ENCODE measurements around the gene TMEM219.

Gene TMEM219

DNA sequence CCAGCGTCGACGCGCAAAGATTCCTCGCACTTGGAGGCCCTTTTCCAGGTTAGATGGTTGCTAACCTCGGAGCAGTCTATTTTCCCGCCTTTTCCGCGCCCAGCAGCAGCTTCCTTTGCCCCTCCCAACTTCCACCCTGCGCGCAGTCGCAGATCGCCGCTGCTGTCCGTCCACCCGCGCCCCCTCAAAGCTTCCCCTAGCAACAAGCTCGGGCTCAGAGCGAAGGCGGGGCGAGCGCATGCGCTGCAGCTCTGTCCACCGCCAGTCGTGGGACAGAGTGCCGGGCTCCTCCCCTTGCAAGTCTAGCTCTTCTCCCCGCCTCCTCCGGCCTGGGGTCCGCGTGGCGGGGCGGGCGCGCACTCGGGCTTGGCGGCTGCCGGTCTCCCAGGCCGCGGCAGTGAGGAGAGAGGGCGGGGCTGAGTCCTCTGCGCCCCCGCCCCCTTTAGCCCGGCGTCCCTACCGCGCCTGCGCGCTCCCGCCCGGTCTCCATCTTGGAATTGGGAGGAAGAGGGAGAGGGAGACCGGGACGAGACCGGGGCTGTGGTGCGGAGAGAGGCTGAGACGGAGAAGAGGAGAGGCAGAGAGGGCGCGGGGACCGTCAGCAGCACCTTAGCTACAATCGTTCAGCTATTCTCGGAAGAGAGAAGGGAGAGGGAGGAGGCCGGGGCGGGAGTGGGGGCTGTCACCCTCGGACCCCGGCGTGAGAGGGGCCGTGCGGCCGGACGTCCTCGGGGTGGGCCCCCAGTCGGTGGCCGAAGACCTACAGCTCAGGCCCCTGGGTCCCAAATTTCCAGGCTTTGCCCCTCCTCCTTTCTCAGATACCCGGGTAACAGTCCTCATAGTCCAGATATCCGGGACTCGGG lies 11.7 kb downstream of the TMEM219 start, which contains the start of gene TAOK2:
TAOK2 (plus strand) TSS at position 485 of the 863 bp plus-strand sequence. CDS start 3,905 bp downstream, outside the sequence.
- Histone ChIP-seq H3K9ac (ENCODE audit: low read length in 2 of 2) (peak within 1 kb of the TSS; percentile 93 to 97), H3K27me3 (ENCODE audit: control insufficient read depth in 1 of 2, insufficient read depth in 2 of 2, low read length in 2 of 2) (no peaks in the 10 kb centered on the region), H3K36me3 (ENCODE audit: control insufficient read depth in 2 of 2, insufficient read depth in 2 of 2, low read length in 2 of 2) (peaks cover 17 to 22% of the 10 kb centered on the region in 2 donors), H3K27ac (ENCODE audit: low read length) (peak within 1 kb of the TSS; percentile 85), H3K4me3 (ENCODE audit: low read length in 2 of 2) (peak within 1 kb of the TSS; percentile 89 to 93), H3K9me3 (ENCODE audit: control insufficient read depth in 2 of 2, low read length in 2 of 2) (no peaks in the 10 kb centered on the region), H3K4me1 (ENCODE audit: control insufficient read depth, insufficient read depth, low read length) (peaks cover 36% of the 10 kb centered on the region)

DNA sequence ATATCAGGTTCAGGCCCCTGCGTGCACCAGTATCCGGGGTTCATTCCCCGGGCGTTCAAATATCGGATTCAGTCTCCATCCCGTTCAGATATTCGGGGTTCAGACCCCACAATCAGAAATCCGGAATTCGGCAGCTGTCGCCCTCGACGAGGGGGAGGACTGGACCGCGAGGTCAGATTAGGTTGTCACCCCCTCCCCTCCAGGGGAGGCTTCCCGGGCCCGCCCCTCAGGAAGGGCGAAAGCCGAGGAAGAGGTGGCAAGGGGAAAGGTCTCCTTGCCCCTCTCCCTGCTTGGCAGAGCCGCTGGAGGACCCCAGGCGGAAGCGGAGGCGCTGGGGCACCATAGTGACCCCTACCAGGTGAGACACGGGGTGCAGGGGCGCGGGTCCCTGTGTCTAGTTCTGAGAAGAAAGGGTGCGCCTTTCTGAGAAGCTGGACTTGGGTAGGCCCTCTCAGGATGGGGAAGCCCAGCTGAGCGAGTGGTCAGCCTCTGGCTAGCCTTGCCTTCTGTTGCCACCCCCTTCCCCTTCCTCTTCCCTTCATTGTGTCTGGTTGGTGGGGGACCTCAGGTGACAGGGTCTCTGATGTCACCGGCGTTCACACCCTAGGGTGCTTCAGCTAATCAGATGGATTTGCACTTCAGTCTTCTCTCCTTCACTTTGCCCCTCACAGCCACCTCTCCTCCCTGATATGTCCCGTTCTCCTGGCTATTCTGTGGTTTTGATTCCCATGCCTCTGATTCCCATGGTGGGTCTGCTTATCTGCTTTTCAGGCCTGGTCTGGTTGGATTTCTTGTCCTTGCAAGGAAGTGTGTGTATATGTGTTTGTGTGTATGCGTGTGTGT lies 12.6 kb downstream of the TMEM219 start:
- Histone ChIP-seq H3K27me3 (ENCODE audit: control insufficient read depth in 1 of 2, insufficient read depth in 2 of 2, low read length in 2 of 2) (no peaks in the 10 kb centered on the region), H3K27ac (ENCODE audit: low read length) (peak overlapping the region; percentile 85), H3K9me3 (ENCODE audit: control insufficient read depth in 2 of 2, low read length in 2 of 2) (no peaks in the 10 kb centered on the region), H3K4me1 (ENCODE audit: control insufficient read depth, insufficient read depth, low read length) (peaks cover 36% of the 10 kb centered on the region), H3K36me3 (ENCODE audit: control insufficient read depth in 2 of 2, insufficient read depth in 2 of 2, low read length in 2 of 2) (peaks cover 24 to 26% of the 10 kb centered on the region in 2 donors), H3K4me3 (ENCODE audit: low read length in 2 of 2) (peak overlapping the region; percentile 89 to 93), H3K9ac (ENCODE audit: low read length in 2 of 2) (peak overlapping the region; percentile 93 to 97)

DNA sequence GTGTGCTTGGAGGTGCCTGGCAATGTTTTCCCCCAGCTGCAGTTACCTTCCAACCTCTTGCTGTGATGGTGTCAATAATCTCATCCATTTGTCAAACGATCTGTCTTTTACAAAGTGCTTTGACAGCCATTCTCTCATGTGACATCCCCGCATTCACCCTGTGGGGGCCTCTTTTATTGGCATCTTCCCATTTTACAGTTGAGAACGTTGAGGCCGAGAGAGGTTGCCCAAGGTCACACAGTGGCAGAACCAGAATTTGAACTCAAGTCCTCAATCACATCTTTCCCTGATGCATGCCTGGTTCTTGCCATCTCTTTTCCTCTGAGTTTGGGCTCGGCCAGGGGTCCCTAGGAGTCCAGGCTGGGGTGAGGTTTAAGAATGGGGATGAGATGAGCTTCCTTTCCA lies 13.3 kb downstream of the TMEM219 start:
- Histone ChIP-seq H3K9ac (ENCODE audit: low read length in 2 of 2) (peak overlapping the region; percentile 93 to 97), H3K36me3 (ENCODE audit: control insufficient read depth in 2 of 2, insufficient read depth in 2 of 2, low read length in 2 of 2) (peaks cover 27 to 29% of the 10 kb centered on the region in 2 donors), H3K9me3 (ENCODE audit: control insufficient read depth in 2 of 2, low read length in 2 of 2) (no peaks in the 10 kb centered on the region), H3K4me1 (ENCODE audit: control insufficient read depth, insufficient read depth, low read length) (peaks cover 36% of the 10 kb centered on the region), H3K4me3 (ENCODE audit: low read length in 2 of 2) (peak overlapping the region; percentile 89 to 93), H3K27me3 (ENCODE audit: control insufficient read depth in 1 of 2, insufficient read depth in 2 of 2, low read length in 2 of 2) (no peaks in the 10 kb centered on the region), H3K27ac (ENCODE audit: low read length) (peak overlapping the region; percentile 0)

DNA sequence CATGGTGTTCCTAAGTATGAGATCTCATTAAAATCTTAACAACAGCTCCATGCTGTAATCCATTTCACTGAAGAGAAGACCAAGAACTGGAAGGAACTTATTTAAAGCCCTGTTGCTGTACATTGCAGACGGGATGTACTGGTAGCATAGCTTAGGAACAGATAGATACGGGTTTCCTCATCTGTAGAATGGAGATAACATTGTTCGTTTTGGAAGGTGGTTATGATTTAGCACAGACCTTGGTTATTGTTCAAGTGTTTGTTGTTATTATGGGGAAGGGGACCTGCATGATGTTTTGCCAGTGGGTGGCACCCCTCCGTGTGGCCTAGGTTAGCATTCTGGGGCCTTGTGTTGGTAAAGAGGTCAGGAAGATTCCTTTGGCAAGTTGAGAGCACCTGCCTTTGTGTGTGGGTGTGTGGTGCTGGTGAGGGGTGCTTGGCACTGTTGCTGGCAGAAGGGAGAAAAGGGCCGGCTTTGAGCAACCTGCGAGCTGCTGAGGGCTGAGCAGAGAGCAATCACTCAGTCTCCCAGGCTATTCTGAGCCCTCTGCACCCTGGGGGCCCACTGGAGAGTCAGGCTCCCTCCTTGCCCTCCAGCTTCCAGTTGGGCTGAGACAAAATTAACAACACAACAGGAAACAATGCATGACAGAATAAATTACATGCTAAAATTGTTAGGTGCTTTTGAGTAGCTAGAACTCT lies 14.1 kb downstream of the TMEM219 start:
- H3K4me3 ChIP-seq (ENCODE audit: low read length in 2 of 2) = peak overlapping the region; percentile 89 to 93
- peak overlapping the region; percentile 0 to 22 for H3K9ac ChIP-seq (ENCODE audit: low read length in 2 of 2)
- H3K27me3 ChIP-seq (ENCODE audit: control insufficient read depth in 1 of 2, insufficient read depth in 2 of 2, low read length in 2 of 2) = no peaks in the 10 kb centered on the region
- H3K27ac ChIP-seq (ENCODE audit: low read length) = peak overlapping the region; percentile 24
- H3K4me1 ChIP-seq (ENCODE audit: control insufficient read depth, insufficient read depth, low read length) = peaks cover 36% of the 10 kb centered on the region
- peaks cover 34% of the 10 kb centered on the region in 2 donors for H3K36me3 ChIP-seq (ENCODE audit: control insufficient read depth in 2 of 2, insufficient read depth in 2 of 2, low read length in 2 of 2)
- H3K9me3 ChIP-seq (ENCODE audit: control insufficient read depth in 2 of 2, low read length in 2 of 2) = no peaks in the 10 kb centered on the region

DNA sequence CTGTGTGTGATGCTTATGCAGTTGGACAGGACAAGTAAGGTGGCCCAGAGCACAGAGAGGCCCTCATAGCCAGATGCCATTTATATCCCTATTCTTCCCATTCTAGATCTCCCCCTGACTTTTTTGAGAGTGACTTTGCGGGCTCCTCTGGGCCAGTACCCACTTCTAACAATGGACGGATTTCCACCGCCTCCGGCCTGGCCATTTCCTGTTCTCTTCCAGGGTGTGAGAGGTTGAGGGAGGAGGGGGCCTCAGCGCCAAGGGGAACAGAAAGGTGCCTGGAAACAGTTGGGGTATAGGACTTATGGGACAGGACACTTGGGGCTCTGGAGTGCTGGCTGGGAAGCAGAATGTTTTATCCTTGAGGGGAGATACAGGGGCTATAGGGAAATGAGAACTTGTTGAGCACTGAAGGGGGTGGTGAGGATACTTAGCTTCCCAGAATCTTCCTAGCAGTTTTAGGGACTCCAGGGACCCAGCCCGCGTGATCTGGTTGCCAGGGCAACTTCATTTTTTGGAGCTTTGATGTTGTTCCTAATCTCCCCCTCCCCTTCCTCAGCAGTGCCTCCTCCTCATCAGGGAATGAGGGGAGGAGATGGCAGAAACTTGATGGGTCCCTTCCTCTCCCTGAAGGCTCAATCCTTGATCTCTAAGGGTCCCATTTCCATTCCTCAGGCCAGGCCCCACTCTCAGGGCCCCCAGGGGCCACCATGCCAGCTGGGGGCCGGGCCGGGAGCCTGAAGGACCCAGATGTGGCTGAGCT lies 15.4 kb downstream of the TMEM219 start:
- peaks cover 41 to 42% of the 10 kb centered on the region in 2 donors for H3K36me3 ChIP-seq (ENCODE audit: control insufficient read depth in 2 of 2, insufficient read depth in 2 of 2, low read length in 2 of 2)
- H3K27ac ChIP-seq (ENCODE audit: low read length) = peak overlapping the region; percentile 24
- peak overlapping the region; percentile 1 to 93 for H3K4me3 ChIP-seq (ENCODE audit: low read length in 2 of 2)
- no peaks in the 10 kb centered on the region for H3K27me3 ChIP-seq (ENCODE audit: control insufficient read depth in 1 of 2, insufficient read depth in 2 of 2, low read length in 2 of 2)
- H3K9me3 ChIP-seq (ENCODE audit: control insufficient read depth in 2 of 2, low read length in 2 of 2) = no peaks in the 10 kb centered on the region
- H3K4me1 ChIP-seq (ENCODE audit: control insufficient read depth, insufficient read depth, low read length) = peaks cover 36% of the 10 kb centered on the region
- no peak overlapping the region for H3K9ac ChIP-seq (ENCODE audit: low read length in 2 of 2)

DNA sequence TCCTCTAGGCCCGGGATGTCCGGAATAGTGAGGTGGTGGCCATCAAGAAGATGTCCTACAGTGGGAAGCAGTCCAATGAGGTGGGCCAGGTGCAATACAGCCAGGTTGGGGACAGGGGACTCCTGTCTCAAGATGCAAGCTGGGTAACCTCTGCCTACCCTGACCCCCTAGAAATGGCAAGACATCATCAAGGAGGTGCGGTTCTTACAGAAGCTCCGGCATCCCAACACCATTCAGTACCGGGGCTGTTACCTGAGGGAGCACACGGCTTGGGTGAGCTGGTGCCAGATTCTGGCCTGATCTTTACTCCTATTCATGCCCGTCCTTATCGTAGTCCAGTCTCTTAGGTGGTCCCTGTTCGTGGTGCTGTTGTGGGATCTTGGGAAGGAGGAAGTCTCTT lies 16.2 kb downstream of the TMEM219 start:
- Histone ChIP-seq H3K4me1 (ENCODE audit: control insufficient read depth, insufficient read depth, low read length) (peaks cover 33% of the 10 kb centered on the region), H3K27ac (ENCODE audit: low read length) (peak overlapping the region; percentile 24)

DNA sequence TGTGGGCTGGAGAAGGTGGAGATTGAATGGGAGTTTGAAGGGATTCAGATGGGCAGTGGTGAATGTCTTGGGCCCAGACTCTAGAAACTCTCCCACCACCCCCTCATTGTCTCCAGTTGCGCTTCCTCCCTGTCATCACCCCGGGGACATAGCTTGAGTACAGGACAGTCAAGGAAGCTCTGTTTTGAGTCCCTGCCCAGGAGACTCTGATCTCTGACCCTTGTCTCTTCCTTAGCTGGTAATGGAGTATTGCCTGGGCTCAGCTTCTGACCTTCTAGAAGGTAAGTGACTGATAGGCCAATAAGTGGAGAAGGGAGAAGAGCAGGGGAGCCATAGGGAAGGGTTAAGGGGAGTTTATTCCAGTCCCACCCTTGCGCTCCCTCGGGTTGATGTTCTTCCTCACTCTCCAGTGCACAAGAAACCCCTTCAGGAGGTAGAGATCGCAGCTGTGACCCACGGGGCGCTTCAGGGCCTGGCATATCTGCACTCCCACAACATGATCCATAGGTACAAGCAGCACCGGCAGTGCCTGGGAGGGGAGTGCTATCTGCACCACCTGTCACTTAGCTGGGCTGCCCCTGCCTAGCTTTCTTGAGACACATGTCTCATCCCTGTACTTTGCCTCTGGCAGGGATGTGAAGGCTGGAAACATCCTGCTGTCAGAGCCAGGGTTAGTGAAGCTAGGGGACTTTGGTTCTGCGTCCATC lies 16.8 kb downstream of the TMEM219 start:
- no peak overlapping the region for H3K4me3 ChIP-seq (ENCODE audit: low read length in 2 of 2)
- no peak overlapping the region for H3K9ac ChIP-seq (ENCODE audit: low read length in 2 of 2)
- peaks cover 54 to 56% of the 10 kb centered on the region in 2 donors for H3K36me3 ChIP-seq (ENCODE audit: control insufficient read depth in 2 of 2, insufficient read depth in 2 of 2, low read length in 2 of 2)
- peaks cover 31% of the 10 kb centered on the region for H3K4me1 ChIP-seq (ENCODE audit: control insufficient read depth, insufficient read depth, low read length)
- H3K27me3 ChIP-seq (ENCODE audit: control insufficient read depth in 1 of 2, insufficient read depth in 2 of 2, low read length in 2 of 2) = no peaks in the 10 kb centered on the region
- H3K9me3 ChIP-seq (ENCODE audit: control insufficient read depth in 2 of 2, low read length in 2 of 2) = no peaks in the 10 kb centered on the region
- H3K27ac ChIP-seq (ENCODE audit: low read length) = peak overlapping the region; percentile 11

More for the DNA sequence above, 16.2 kb downstream of the TMEM219 start:
- Histone ChIP-seq H3K9ac (ENCODE audit: low read length in 2 of 2) (no peak overlapping the region), H3K9me3 (ENCODE audit: control insufficient read depth in 2 of 2, low read length in 2 of 2) (no peaks in the 10 kb centered on the region), H3K27me3 (ENCODE audit: control insufficient read depth in 1 of 2, insufficient read depth in 2 of 2, low read length in 2 of 2) (no peaks in the 10 kb centered on the region), H3K4me3 (ENCODE audit: low read length in 2 of 2) (no peak overlapping the region), H3K36me3 (ENCODE audit: control insufficient read depth in 2 of 2, insufficient read depth in 2 of 2, low read length in 2 of 2) (peaks cover 48 to 49% of the 10 kb centered on the region in 2 donors)

DNA sequence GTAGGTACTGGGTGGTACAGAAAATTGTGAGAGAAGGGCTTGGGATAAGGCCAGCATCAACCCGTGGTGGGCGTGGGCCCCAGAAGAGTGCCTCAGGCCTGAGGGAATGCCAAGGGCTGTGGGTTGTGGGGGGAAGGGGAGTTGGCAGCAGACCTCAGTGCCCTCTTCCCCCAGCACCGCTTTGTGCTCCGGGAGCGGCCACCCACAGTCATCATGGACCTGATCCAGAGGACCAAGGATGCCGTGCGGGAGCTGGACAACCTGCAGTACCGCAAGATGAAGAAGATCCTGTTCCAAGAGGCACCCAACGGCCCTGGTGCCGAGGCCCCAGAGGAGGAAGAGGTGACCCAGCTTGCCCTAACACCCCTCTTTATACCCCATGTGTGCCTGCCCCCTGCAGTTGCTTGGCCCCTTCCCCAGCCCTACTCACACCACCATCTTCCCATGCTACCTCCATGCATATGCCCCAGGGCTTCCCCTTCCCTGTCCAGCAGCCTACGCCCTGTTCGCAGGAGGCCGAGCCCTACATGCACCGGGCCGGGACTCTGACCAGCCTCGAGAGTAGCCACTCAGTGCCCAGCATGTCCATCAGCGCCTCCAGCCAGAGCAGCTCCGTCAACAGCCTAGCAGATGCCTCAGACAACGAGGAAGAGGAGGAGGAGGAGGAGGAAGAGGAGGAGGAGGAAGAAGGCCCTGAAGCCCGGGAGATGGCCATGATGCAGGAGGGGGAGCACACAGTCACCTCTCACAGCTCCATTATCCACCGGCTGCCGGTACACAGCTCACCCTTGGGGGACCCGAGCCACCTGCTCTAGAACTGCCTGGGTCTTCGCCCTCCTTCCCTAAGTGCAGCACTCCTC lies 20.9 kb downstream of the TMEM219 start:
- peaks cover 83 to 89% of the 10 kb centered on the region in 2 donors for H3K36me3 ChIP-seq (ENCODE audit: control insufficient read depth in 2 of 2, insufficient read depth in 2 of 2, low read length in 2 of 2)
- no peaks in the 10 kb centered on the region for H3K27me3 ChIP-seq (ENCODE audit: control insufficient read depth in 1 of 2, insufficient read depth in 2 of 2, low read length in 2 of 2)
- no peaks in the 10 kb centered on the region for H3K4me1 ChIP-seq (ENCODE audit: control insufficient read depth, insufficient read depth, low read length)
- H3K4me3 ChIP-seq (ENCODE audit: low read length in 2 of 2) = no peak overlapping the region
- no peaks in the 10 kb centered on the region for H3K9me3 ChIP-seq (ENCODE audit: control insufficient read depth in 2 of 2, low read length in 2 of 2)
- H3K9ac ChIP-seq (ENCODE audit: low read length in 2 of 2) = no peak overlapping the region
- no peak overlapping the region for H3K27ac ChIP-seq (ENCODE audit: low read length)
